Hepatocyte (in vitro differentiated cells): ENCODE measurements around the gene AMY1C. TPM values are rescaled to one million over a fixed set of nuclear protein-coding genes. Genes with fewer than 3 reads are reported as not detected.
"Not testable (repeated sequence)": the region's sequence is repeated elsewhere in the genome, so short reads cannot be mapped to it uniquely, and the experiment has no call there.

Experiments used
- DNase-seq: peaks from one replicate; pipeline ENCODE4 v3.0.0-alpha.2; 2016; ENCODE audit warnings: low spot score
- H2AFZ ChIP-seq: fragments of 200-600 bp; sonication (generic); 2 replicates; pipeline ENCODE4 v1.6.0; 2016; ENCODE audit warnings: antibody characterized with exemption, mild to moderate bottlenecking
- H3K27ac ChIP-seq: fragments of 200-600 bp; sonication (generic); 2 replicates; pipeline ENCODE4 v1.5.1; 2016; ENCODE audit warnings: mild to moderate bottlenecking
- H3K27me3 ChIP-seq: fragments of 200-600 bp; sonication (generic); 2 replicates; pipeline ENCODE4 v1.6.1; 2016
- H3K36me3 ChIP-seq: fragments of 200-600 bp; sonication (generic); replicated peaks from 2 replicates; pipeline ENCODE4 v1.5.1; 2016; ENCODE audit warnings: low read depth; ENCODE audit not compliant: insufficient read depth
- H3K4me1 ChIP-seq: fragments of 200-600 bp; sonication (generic); 2 replicates; pipeline ENCODE4 v1.5.1; 2016; ENCODE audit warnings: mild to moderate bottlenecking, moderate library complexity; ENCODE audit not compliant: insufficient read depth
- H3K4me2 ChIP-seq: fragments of 200-600 bp; sonication (generic); 2 replicates; pipeline ENCODE4 v1.6.0; 2016
- H3K4me3 ChIP-seq: fragments of 200-600 bp; sonication (generic); 2 replicates; pipeline ENCODE4 v1.5.1; 2016; ENCODE audit warnings: mild to moderate bottlenecking
- H3K79me2 ChIP-seq: fragments of 200-600 bp; sonication (generic); 2 replicates; pipeline ENCODE4 v1.6.0; 2017; ENCODE audit warnings: mild to moderate bottlenecking
- H3K9me2 ChIP-seq: fragments of 200-600 bp; sonication (generic); replicated peaks from 2 replicates; pipeline ENCODE4 v1.6.0; 2017; ENCODE audit warnings: mild to moderate bottlenecking; ENCODE audit not compliant: insufficient read depth
- H3K9me3 ChIP-seq: fragments of 200-600 bp; sonication (generic); 2 replicates; pipeline ENCODE4 v1.5.1; 2016; ENCODE audit warnings: low read depth, mild to moderate bottlenecking
- H4K20me1 ChIP-seq: fragments of 200-600 bp; sonication (generic); 2 replicates; pipeline ENCODE4 v1.6.0; 2016; ENCODE audit warnings: mild to moderate bottlenecking; ENCODE audit not compliant: insufficient read depth, poor library complexity, severe bottlenecking
- EZH2 ChIP-seq: fragments of 200-600 bp; sonication (generic); IDR thresholded peaks from 2 replicates; pipeline ENCODE4 v1.6.1; 2016; ENCODE audit warnings: antibody characterized with exemption, mild to moderate bottlenecking, borderline replicate concordance
- EZH2phosphoT487 ChIP-seq: fragments of 200-600 bp; sonication (generic); IDR thresholded peaks from one replicate; pipeline ENCODE4 v1.6.1; 2018; ENCODE audit warnings: antibody characterized with exemption, mild to moderate bottlenecking, low read depth, moderate library complexity; ENCODE audit not compliant: unreplicated experiment, severe bottlenecking
- WGBS: methylation state at CpG from one replicate; pipeline ENCODE4 v1.1.6; 2016; ENCODE audit warnings: low lambda C conversion rate; ENCODE audit errors: missing lambda C conversion rate; 5-methylcytosine and 5-hydroxymethylcytosine counted together
- polyA plus RNA-seq: library from polyadenylated mRNA; unstranded; fragments of >200 nt; fragmentation: Nextera tagmentation; extraction: Ambion mirVana; gene quantifications from 2 replicates; pipeline ENCODE4 v1.2.1, GENCODE V29; 2016
- total RNA-seq: library from RNA; depleted of rRNA; stranded (reverse); fragments of >200 nt; gene quantifications from 2 replicates; pipeline ENCODE4 v1.2.3, GENCODE V29; 2014
- TF ChIP-seq, protein P1 (sequence below): fragments of 200-600 bp; sonication (generic); IDR thresholded peaks from 2 replicates; pipeline ENCODE4 v1.5.1; 2016; ENCODE audit warnings: antibody characterized with exemption, mild to moderate bottlenecking; ENCODE audit not compliant: poor library complexity

Gene AMY1C
- total and polyA plus RNA-seq, 2 experiments from 2014 or later: not detected

DNA sequence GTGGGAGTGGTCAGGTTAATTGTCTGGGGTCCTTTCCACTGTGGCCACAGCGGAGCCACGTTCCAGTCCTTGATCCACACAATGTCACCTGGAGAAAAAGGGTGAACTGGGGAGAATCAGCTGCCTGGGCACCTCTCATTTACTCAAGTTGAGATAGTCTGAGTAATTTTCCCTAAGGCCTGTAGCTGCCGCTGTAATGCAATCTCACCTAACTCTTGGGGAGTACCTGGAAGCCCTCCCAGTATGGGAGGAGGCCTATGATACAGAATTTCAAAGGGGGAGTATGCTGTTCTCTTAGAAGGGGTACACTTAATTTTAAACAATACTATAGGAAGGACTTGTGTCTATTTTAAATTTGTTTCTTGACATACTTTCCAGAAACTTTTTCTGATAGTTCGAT lies 5.2 kb upstream of the AMY1C start:
- not testable (repeated sequence) for H3K9me3 ChIP-seq, H3K27me3 ChIP-seq, H3K9me2 ChIP-seq, H2AFZ ChIP-seq, H3K27ac ChIP-seq, DNase-seq, H3K4me2 ChIP-seq, H3K4me1 ChIP-seq, H3K79me2 ChIP-seq, H3K36me3 ChIP-seq, H4K20me1 ChIP-seq, H3K4me3 ChIP-seq
- no CpG with 5 or more reads among the region's 4 CpGs for WGBS

DNA sequence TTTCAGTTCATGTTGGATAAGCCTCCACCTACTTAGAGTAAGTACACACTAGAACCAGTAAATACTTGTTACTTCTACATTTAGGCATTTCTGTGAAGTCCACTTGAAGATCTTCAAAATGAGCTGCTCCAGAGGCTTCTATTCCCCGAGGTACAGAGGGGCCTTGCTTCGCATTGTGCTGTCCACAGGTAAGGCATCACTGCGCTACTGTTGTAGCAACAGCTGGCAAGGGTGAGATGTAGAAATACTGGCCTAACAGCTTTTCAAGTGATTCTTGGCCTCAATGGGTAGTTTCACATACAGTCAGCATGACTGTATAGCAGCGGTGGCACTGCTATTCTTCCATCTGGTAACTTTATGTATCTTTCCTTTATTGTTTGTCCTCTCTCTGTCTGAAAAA lies 4.7 kb upstream of the AMY1C start:
- H3K36me3 ChIP-seq, H3K4me2 ChIP-seq, H2AFZ ChIP-seq, H3K9me3 ChIP-seq, H3K4me1 ChIP-seq, H3K27ac ChIP-seq, H3K79me2 ChIP-seq, H3K4me3 ChIP-seq, H3K9me2 ChIP-seq, H3K27me3 ChIP-seq, H4K20me1 ChIP-seq, DNase-seq: not testable (repeated sequence)
- WGBS: no CpG with 5 or more reads among the region's 4 CpGs

DNA sequence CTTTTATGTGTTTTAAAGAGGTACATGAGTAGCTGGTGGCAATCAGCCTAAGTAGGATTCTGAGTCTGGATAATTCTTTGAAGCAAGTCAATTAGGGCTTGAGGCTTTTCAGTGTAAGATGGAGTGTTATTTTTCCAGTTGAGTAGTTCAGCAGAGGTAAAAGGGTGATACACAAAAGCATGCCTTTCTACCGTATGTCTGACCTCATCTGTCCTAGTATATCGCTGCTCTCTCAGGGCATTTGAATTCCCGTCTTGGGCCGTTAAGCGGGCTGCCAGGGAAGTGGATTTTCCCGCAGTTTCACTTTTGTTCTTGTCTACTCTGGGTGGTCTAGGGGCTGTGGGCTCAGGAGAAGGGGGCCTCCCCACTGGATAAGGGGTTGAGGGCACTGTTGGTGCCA lies 1.4 kb upstream of the AMY1C start:
- H3K36me3 ChIP-seq, H3K4me3 ChIP-seq, H3K4me1 ChIP-seq, H2AFZ ChIP-seq, H3K27ac ChIP-seq, H3K9me2 ChIP-seq, H4K20me1 ChIP-seq, H3K79me2 ChIP-seq, H3K4me2 ChIP-seq, H3K9me3 ChIP-seq, DNase-seq, H3K27me3 ChIP-seq: not testable (repeated sequence)
- WGBS: no CpG with 5 or more reads among the region's 6 CpGs

DNA sequence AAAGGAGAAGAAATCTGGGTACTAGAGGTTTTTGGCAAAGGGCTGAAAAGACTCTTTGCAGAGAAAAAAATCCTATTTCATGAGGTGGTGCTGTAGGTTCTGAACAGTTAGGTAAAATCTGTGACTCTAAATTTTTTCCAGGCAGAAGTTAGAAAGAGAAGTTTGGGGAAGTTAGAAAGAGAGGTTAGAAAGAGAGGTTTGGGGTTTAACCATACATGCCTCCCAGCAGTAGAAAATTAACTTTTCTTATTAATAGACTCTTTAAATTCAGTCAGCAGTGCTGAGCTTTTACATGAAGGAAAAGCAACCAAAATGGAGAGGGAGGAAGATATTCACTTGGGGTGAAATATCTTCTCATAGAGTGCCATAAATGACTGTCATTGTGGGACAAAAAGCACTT lies 12.2 kb downstream of the AMY1C start:
- Histone ChIP-seq H4K20me1 (no peaks in the 10 kb centered on the region), H3K4me3 (no peak overlapping the region), H3K4me2 (no peak overlapping the region), H3K4me1 (no peaks in the 10 kb centered on the region), H2AFZ (no peak overlapping the region), H3K9me2 (no peaks in the 10 kb centered on the region), H3K27ac (no peak overlapping the region), H3K9me3 (no peaks in the 10 kb centered on the region), H3K36me3 (no peaks in the 10 kb centered on the region), H3K79me2 (no peaks in the 10 kb centered on the region), H3K27me3 (no peaks in the 10 kb centered on the region)
- no peak for DNase-seq
- TF ChIP-seq EZH2 (no peak), EZH2phosphoT487 (no peak)
- TF ChIP-seq, protein P1, sequence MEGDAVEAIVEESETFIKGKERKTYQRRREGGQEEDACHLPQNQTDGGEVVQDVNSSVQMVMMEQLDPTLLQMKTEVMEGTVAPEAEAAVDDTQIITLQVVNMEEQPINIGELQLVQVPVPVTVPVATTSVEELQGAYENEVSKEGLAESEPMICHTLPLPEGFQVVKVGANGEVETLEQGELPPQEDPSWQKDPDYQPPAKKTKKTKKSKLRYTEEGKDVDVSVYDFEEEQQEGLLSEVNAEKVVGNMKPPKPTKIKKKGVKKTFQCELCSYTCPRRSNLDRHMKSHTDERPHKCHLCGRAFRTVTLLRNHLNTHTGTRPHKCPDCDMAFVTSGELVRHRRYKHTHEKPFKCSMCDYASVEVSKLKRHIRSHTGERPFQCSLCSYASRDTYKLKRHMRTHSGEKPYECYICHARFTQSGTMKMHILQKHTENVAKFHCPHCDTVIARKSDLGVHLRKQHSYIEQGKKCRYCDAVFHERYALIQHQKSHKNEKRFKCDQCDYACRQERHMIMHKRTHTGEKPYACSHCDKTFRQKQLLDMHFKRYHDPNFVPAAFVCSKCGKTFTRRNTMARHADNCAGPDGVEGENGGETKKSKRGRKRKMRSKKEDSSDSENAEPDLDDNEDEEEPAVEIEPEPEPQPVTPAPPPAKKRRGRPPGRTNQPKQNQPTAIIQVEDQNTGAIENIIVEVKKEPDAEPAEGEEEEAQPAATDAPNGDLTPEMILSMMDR: no peak

DNA sequence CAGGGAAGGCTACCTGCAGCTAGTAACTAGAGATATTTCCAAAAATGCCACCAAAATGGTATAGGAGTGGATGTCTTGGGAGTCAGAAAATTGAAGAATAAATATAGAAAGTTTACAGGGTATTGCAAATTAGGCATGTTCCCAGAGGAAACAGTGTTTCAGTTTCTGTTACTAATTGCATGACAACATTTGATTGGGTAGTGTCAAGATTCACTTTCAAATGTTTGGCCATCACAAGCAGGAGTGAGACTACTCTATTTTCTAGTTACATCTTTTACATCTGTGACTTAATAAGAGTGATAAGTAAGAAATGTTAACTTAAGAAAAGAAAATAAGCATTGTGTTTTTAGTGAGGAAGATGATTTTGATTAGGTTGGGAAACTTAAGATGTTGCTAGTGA lies 30.2 kb downstream of the AMY1C start:
- Histone ChIP-seq H3K79me2 (no peaks in the 10 kb centered on the region), H4K20me1 (no peaks in the 10 kb centered on the region), H3K4me1 (no peaks in the 10 kb centered on the region), H3K9me3 (no peaks in the 10 kb centered on the region), H3K36me3 (no peaks in the 10 kb centered on the region), H3K4me2 (no peak overlapping the region), H3K27ac (no peak overlapping the region), H2AFZ (no peak overlapping the region), H3K9me2 (no peaks in the 10 kb centered on the region), H3K27me3 (no peaks in the 10 kb centered on the region), H3K4me3 (no peak overlapping the region)
- no peak for DNase-seq
- TF ChIP-seq, protein P1: no peak
- TF ChIP-seq EZH2: no peak
- no peak for TF ChIP-seq EZH2phosphoT487
